ENCODE results near the gene L1TD1.
"Not testable (repeated sequence)": the region's sequence is repeated elsewhere in the genome, so short reads cannot be mapped to it uniquely, and the experiment has no call there.

L1TD1 gene

GRCh38 chr1:62210960-62211359 lies 16.3 kb downstream of the L1TD1 start:
- Histone ChIP-seq H3K4me3 (ENCODE audit: low read depth, low read length) (no peak overlapping the region), H3K4me1 (no peaks in the 10 kb centered on the region), H3K9me3 (no peaks in the 10 kb centered on the region), H3K27me3 (no peaks in the 10 kb centered on the region), H3K36me3 (no peaks in the 10 kb centered on the region)
- DNase-seq: no peak
- no peak for TF ChIP-seq CTCF (IDR thresholded peaks at IDR 0.05; ENCODE audit: low read depth, low read length)

GRCh38 chr1:62212411-62212810 lies 17.8 kb downstream of the L1TD1 start:
- TF ChIP-seq CTCF (IDR thresholded peaks at IDR 0.05; ENCODE audit: low read depth, low read length): no peak
- Histone ChIP-seq H3K9me3 (no peaks in the 10 kb centered on the region), H3K27me3 (no peaks in the 10 kb centered on the region), H3K4me1 (no peaks in the 10 kb centered on the region), H3K36me3 (no peaks in the 10 kb centered on the region), H3K4me3 (ENCODE audit: low read depth, low read length) (no peak overlapping the region)
- no peak for DNase-seq

GRCh38 chr1:62213075-62213914 lies 18.6 kb downstream of the L1TD1 start:
- no peaks in the 10 kb centered on the region for H3K36me3 ChIP-seq
- no peak for TF ChIP-seq CTCF (IDR thresholded peaks at IDR 0.05; ENCODE audit: low read depth, low read length)

GRCh38 chr1:62218604-62219003 lies 24.0 kb downstream of the L1TD1 start:
- DNase-seq: no peak
- no peaks in the 10 kb centered on the region for H3K9me3 ChIP-seq

More at GRCh38 chr1:62213075-62213914, 18.6 kb downstream of the L1TD1 start:
- H3K9me3 ChIP-seq: no peaks in the 10 kb centered on the region
- no peak for DNase-seq
- no peaks in the 10 kb centered on the region for H3K4me1 ChIP-seq
- no peaks in the 10 kb centered on the region for H3K27me3 ChIP-seq
- H3K4me3 ChIP-seq (ENCODE audit: low read depth, low read length): no peak overlapping the region

GRCh38 chr1:62220456-62220855 lies 25.8 kb downstream of the L1TD1 start:
- not testable (repeated sequence) for DNase-seq; H3K4me3 ChIP-seq (ENCODE audit: low read depth, low read length); H3K9me3 ChIP-seq; H3K36me3 ChIP-seq; H3K4me1 ChIP-seq; H3K27me3 ChIP-seq

More at GRCh38 chr1:62218604-62219003, 24.0 kb downstream of the L1TD1 start:
- Histone ChIP-seq H3K4me1 (no peaks in the 10 kb centered on the region), H3K27me3 (no peaks in the 10 kb centered on the region), H3K4me3 (ENCODE audit: low read depth, low read length) (no peak overlapping the region), H3K36me3 (no peaks in the 10 kb centered on the region)
- no peak for TF ChIP-seq CTCF (IDR thresholded peaks at IDR 0.05; ENCODE audit: low read depth, low read length)

GRCh38 chr1:62221171-62221570 lies 26.5 kb downstream of the L1TD1 start:
- H3K4me1 ChIP-seq: no peaks in the 10 kb centered on the region
- H3K36me3 ChIP-seq: no peaks in the 10 kb centered on the region
- DNase-seq: no peak
- H3K27me3 ChIP-seq: no peaks in the 10 kb centered on the region
- TF ChIP-seq CTCF (IDR thresholded peaks at IDR 0.05; ENCODE audit: low read depth, low read length): no peak
- no peaks in the 10 kb centered on the region for H3K9me3 ChIP-seq
- no peak overlapping the region for H3K4me3 ChIP-seq (ENCODE audit: low read depth, low read length)

Data from BE2C (cell line).